ENCODE measurements around the gene ZBTB40. TPM values are rescaled to one million over a fixed set of nuclear protein-coding genes. Genes with fewer than 3 reads are reported as not detected.

Gene ZBTB40
- polyA plus RNA-seq, 1 of the 3 experiments (the other 2 are of a cell fraction), result 5.0 TPM

DNA sequence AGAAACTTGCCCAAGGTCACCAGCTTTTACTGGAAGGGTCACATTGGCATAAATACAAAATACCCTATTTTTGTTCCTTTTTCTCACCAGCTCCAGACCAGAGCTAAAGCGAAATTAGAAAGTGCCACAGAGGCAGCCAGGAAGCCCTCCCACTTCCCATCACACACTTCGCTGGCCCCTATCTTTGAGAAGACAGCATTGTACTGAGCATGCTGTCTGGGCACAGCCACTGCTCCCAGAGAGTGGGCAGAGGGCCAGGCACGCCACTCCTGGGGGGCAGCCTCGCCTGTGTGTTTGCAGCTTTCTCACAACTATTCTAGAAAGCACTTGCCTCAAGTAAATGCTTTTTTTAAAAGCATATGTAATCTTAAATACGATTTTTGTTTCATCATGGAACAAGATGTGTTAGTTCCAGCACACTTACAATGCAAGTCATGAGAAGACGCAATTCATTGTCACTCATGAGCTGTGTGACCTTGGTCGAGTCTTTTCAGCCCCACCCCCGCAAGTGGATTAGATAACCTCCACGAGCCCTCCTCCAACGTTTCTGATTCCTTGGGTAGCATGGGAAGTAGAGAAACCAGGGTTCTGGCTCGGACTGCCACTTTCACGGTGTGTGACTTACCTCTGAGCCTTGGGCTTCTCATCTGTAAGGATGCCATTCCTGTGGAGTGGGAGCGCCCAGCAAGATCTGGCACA is 85.9 kb downstream of the ZBTB40 start:
- Histone ChIP-seq H3K9ac (no peak overlapping the region), H4K20me1 (ENCODE audit: insufficient read depth) (no peaks in the 10 kb centered on the region), H3K9me3 (no peaks in the 10 kb centered on the region), H3K4me3 (ENCODE audit: low read depth in 2 of 2, low read length in 1 of 2) (no peak overlapping the region), H3F3A (replicated peaks; ENCODE audit: insufficient read depth) (no peaks in the 10 kb centered on the region), H3K4me2 (no peak overlapping the region), H3K27me3 (ENCODE audit: insufficient read depth) (no peaks in the 10 kb centered on the region), H3K36me3 (replicated peaks in 1 of 2; ENCODE audit: control insufficient read depth in 1 of 2, insufficient read depth in 2 of 2, low read length in 1 of 2) (no peaks in the 10 kb centered on the region), H2AFZ (ENCODE audit: low read depth) (no peak overlapping the region), H3K27ac (ENCODE audit: low read depth in 2 of 2, low read length in 1 of 2) (no peak overlapping the region), H3K9me2 (no peaks in the 10 kb centered on the region), H3K79me2 (ENCODE audit: insufficient read depth) (no peaks in the 10 kb centered on the region), H3K4me1 (ENCODE audit: control insufficient read depth in 1 of 2, insufficient read depth in 2 of 2, low read depth in 1 of 2, low read length in 1 of 2) (peaks cover 0 to 12% of the 10 kb centered on the region in 2 experiments; a peak in 1 of 4 replicates)
- POLR2A ChIA-PET, result no interaction called here
- DNase-seq, result no peak
- no peak for TF ChIP-seq RFX5 (IDR thresholded peaks at IDR 0.05; ENCODE audit: low read length)
- TF ChIP-seq SIN3A (IDR thresholded peaks at IDR 0.05; ENCODE audit: borderline replicate concordance, low read depth, low read length), result no peak
- TF ChIP-seq MXI1 (IDR thresholded peaks at IDR 0.05; ENCODE audit: low read depth, low read length), result no peak
- TF ChIP-seq, protein P1, sequence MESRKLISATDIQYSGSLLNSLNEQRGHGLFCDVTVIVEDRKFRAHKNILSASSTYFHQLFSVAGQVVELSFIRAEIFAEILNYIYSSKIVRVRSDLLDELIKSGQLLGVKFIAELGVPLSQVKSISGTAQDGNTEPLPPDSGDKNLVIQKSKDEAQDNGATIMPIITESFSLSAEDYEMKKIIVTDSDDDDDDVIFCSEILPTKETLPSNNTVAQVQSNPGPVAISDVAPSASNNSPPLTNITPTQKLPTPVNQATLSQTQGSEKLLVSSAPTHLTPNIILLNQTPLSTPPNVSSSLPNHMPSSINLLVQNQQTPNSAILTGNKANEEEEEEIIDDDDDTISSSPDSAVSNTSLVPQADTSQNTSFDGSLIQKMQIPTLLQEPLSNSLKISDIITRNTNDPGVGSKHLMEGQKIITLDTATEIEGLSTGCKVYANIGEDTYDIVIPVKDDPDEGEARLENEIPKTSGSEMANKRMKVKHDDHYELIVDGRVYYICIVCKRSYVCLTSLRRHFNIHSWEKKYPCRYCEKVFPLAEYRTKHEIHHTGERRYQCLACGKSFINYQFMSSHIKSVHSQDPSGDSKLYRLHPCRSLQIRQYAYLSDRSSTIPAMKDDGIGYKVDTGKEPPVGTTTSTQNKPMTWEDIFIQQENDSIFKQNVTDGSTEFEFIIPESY (IDR thresholded peaks at IDR 0.05; ENCODE audit: borderline replicate concordance, low read depth), result no peak
- TF ChIP-seq TAF1 (IDR thresholded peaks at IDR 0.05; ENCODE audit: borderline replicate concordance, low read depth, low read length), result no peak
- TF ChIP-seq CHD2 (IDR thresholded peaks at IDR 0.05; ENCODE audit: low read length, partially characterized antibody), result no peak
- TF ChIP-seq, protein P2, sequence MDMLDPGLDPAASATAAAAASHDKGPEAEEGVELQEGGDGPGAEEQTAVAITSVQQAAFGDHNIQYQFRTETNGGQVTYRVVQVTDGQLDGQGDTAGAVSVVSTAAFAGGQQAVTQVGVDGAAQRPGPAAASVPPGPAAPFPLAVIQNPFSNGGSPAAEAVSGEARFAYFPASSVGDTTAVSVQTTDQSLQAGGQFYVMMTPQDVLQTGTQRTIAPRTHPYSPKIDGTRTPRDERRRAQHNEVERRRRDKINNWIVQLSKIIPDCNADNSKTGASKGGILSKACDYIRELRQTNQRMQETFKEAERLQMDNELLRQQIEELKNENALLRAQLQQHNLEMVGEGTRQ (IDR thresholded peaks at IDR 0.05; ENCODE audit: borderline replicate concordance, low read depth, low read length), result no peak
- TF ChIP-seq RCOR1 (IDR thresholded peaks at IDR 0.05; ENCODE audit: low read length), result no peak
- CTCF ChIA-PET, result interaction anchor here (1.0 to 4.8 kb wide), 2 partner anchors 10 to 117 kb away, joined by 3 to 33 read pairs; no protein-coding TSS in a partner anchor
- WGBS (ENCODE audit: low lambda C conversion rate), result 85% methylated on average over 13 of the region's 13 CpGs

DNA sequence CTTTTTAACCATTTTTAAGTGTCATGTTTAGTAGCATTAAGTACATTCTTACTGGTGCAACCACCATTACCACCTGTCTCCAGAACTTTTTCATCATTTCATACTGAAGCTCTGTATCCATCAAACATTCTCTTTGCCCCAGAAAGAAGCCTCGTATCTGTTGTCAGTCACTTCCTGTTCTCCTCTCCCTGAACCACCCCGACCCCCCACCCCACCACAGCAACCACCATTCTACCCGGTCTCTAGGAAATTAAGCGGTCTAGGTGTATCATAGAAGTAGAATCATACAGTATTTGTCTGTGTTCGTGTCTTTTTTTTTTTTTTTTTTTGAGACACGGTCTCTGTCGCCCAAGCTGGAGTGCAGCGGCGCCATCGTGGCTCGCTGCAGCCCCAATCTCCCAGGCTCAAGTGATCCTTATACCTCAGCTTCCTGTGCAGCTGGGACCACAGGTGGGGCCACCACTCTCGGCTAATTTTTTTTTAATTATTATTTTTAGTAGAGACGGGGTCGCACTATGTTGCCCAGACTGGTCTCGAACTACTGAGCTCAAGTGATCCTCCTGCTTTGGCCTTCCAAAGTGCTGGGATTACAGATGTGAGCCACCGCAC is 88.0 kb downstream of the ZBTB40 start:
- POLR2A ChIA-PET, result interaction anchor here (0.8 kb wide), 1 partner anchor 45 kb away, joined by 3 read pairs; no protein-coding TSS in a partner anchor
- Histone ChIP-seq H3K4me3 (ENCODE audit: low read depth in 2 of 2, low read length in 1 of 2) (no peak overlapping the region), H3K9ac (no peak overlapping the region), H3K4me2 (no peak overlapping the region), H3K27me3 (ENCODE audit: insufficient read depth) (no peaks in the 10 kb centered on the region), H3K9me2 (no peaks in the 10 kb centered on the region), H4K20me1 (ENCODE audit: insufficient read depth) (no peaks in the 10 kb centered on the region), H3K9me3 (no peaks in the 10 kb centered on the region), H3K79me2 (ENCODE audit: insufficient read depth) (no peaks in the 10 kb centered on the region), H3K4me1 (ENCODE audit: control insufficient read depth in 1 of 2, insufficient read depth in 2 of 2, low read depth in 1 of 2, low read length in 1 of 2) (no peaks in the 10 kb centered on the region; a peak in 1 of 4 replicates), H2AFZ (ENCODE audit: low read depth) (no peak overlapping the region), H3F3A (replicated peaks; ENCODE audit: insufficient read depth) (no peaks in the 10 kb centered on the region), H3K27ac (ENCODE audit: low read depth in 2 of 2, low read length in 1 of 2) (no peak overlapping the region), H3K36me3 (replicated peaks in 1 of 2; ENCODE audit: control insufficient read depth in 1 of 2, insufficient read depth in 2 of 2, low read length in 1 of 2) (no peaks in the 10 kb centered on the region)
- no peak for DNase-seq
- CTCF ChIA-PET, result interaction anchor here (0.8 to 4.8 kb wide), 2 partner anchors 12 to 102 kb away, joined by 4 to 33 read pairs; no protein-coding TSS in a partner anchor
- WGBS (ENCODE audit: low lambda C conversion rate), result 89% methylated on average over 16 of the region's 16 CpGs
- TF ChIP-seq, protein P3, sequence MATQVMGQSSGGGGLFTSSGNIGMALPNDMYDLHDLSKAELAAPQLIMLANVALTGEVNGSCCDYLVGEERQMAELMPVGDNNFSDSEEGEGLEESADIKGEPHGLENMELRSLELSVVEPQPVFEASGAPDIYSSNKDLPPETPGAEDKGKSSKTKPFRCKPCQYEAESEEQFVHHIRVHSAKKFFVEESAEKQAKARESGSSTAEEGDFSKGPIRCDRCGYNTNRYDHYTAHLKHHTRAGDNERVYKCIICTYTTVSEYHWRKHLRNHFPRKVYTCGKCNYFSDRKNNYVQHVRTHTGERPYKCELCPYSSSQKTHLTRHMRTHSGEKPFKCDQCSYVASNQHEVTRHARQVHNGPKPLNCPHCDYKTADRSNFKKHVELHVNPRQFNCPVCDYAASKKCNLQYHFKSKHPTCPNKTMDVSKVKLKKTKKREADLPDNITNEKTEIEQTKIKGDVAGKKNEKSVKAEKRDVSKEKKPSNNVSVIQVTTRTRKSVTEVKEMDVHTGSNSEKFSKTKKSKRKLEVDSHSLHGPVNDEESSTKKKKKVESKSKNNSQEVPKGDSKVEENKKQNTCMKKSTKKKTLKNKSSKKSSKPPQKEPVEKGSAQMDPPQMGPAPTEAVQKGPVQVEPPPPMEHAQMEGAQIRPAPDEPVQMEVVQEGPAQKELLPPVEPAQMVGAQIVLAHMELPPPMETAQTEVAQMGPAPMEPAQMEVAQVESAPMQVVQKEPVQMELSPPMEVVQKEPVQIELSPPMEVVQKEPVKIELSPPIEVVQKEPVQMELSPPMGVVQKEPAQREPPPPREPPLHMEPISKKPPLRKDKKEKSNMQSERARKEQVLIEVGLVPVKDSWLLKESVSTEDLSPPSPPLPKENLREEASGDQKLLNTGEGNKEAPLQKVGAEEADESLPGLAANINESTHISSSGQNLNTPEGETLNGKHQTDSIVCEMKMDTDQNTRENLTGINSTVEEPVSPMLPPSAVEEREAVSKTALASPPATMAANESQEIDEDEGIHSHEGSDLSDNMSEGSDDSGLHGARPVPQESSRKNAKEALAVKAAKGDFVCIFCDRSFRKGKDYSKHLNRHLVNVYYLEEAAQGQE (IDR thresholded peaks at IDR 0.05; ENCODE audit: low read depth, low read length), result no peak
- TF ChIP-seq, protein P1 (IDR thresholded peaks at IDR 0.05; ENCODE audit: borderline replicate concordance, low read depth), result no peak
- TF ChIP-seq, protein P4, sequence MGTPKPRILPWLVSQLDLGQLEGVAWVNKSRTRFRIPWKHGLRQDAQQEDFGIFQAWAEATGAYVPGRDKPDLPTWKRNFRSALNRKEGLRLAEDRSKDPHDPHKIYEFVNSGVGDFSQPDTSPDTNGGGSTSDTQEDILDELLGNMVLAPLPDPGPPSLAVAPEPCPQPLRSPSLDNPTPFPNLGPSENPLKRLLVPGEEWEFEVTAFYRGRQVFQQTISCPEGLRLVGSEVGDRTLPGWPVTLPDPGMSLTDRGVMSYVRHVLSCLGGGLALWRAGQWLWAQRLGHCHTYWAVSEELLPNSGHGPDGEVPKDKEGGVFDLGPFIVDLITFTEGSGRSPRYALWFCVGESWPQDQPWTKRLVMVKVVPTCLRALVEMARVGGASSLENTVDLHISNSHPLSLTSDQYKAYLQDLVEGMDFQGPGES (IDR thresholded peaks at IDR 0.05; ENCODE audit: low read depth, low read length), result no peak
- TF ChIP-seq, protein P2 (IDR thresholded peaks at IDR 0.05; ENCODE audit: borderline replicate concordance, low read depth, low read length), result no peak
- no peak for TF ChIP-seq JUND (IDR thresholded peaks at IDR 0.05)
- no peak for TF ChIP-seq ELF1 (IDR thresholded peaks at IDR 0.05)
- no peak for TF ChIP-seq TCF12 (IDR thresholded peaks at IDR 0.05)
